Activated T-cell treated with anti-CD3 and anti-CD28 coated beads, Interleukin-2, amount 50 U/mL, for 48 hours (primary cell): ENCODE measurements around the gene ASAP2.

ENCODE experiments used
- DNase-seq, 2 experiments: peaks; one replicate each; pipeline ENCODE4 v3.0.0-alpha.2; 2020

ASAP2 gene

GRCh38 chr2:9232886-9233285 lies 26.3 kb downstream of the ASAP2 start:
- DNase-seq = no peak

DNA sequence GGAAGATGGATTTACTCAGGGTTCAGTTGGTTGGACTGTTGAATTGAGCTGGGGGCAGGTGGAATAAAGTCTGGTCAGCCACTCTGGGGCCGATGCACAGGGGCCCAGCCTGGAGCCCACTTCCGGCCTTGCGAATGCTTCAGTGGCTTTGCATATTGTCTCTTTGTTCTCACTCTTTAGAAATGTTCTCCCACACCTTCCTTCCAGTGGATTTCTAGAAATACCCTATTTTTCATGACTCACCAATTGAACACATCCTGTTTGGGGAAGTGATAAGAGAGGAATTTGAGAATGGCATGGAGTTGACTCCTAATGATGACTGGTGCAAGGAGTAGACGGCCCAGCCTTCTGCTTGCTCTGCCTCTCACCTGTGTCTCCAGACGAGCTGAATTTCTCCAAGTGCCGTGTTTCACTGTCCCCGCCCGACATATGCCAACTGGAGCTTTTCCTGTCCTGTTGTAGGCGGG lies 28.1 kb downstream of the ASAP2 start:
- no peak for DNase-seq

- DNase-seq = no peak
These were observed 28.8 kb downstream of the ASAP2 start for GRCh38 chr2:9235147-9236044.

DNA sequence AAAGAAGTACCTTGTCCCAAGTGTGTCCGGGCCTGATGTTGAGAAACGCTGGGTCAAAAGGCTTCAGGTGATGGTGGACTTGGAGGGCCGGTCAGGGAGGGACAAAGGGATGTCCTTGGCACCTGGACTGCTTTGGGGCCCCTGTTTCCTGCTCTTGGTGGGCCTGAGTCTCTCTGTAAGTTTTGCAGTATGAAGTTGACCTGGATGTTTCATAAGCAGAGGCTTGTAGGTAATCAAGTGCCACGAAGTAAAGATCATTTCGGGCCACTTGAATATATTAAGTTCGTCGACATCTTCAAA lies 29.4 kb downstream of the ASAP2 start:
- DNase-seq = no peak

DNA sequence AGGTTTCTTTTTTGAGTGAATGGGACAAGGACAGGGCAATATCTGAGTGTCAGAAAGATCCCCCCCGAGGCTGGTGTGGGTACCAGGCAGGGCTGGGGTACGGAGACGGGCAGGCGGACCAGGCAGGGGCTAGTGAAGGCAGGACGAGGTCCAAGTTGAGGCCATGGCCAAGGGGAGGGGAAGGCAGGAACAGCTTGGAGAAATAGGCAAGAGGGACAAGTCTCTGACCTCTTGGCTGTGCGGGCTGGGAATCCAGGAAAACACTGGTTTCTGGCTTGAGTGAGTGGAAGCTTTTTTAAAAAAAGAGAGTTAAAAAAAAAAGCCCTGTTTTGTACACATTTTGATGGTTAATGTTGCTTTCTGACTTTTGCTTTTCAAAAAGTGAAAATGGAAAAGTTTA lies 30.3 kb downstream of the ASAP2 start:
- no peak for DNase-seq

GRCh38 chr2:9237831-9238230 lies 31.2 kb downstream of the ASAP2 start:
- DNase-seq = no peak

DNA sequence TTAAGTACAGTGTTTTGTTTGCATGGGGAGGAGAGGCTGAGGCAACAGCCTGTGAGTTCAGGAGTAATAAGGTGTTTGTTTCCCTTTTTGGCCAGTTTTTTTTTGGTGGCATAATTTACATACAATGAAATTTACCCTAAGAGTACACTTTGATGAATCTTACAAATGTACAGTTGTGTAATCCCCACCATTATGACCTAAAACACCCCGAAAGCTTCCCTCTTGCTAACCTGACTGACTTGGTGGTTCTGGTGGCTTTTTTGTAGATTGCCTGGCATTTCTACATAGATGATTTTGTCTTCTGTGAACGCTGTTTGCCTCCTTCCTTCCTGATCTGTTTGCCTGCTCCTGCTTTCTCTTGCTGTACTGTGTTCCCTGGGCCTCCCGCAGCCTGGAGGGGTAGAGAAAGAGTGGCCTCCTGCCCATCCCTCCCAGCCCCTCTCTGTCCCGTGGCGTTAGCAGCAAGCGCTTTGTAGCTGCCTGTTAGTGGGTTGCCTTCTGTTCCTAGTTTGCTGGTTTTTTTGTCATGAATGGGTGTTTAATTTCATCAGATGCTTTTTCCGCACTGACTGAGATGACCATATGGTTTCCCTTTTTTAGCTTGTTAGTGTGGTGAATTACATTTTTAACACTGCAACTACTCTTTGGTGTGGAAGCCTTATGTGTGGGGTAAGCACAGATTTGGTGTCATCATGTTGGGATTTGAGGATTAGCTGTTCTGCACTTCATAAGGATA lies 32.1 kb downstream of the ASAP2 start:
- DNase-seq = no peak

DNA sequence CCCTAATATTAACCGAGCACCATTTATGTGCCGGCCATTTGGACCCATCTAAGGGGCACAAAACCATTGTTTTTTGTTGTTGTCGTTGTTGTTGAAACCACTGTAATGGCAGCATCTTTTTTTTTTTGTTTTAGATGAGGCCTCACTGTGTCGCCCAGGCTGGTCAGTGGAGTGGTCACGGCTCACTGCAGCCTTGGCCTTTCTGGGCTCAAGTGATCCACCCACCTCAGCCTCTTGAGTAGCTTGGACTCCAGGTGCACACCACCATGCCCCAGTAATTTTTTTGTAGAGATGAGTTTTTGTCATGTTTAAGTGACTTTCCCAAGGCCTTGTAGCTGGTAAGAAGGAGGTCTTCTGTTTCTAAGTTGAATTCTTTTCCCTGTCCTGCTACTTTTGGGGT lies 33.0 kb downstream of the ASAP2 start:
- no peak for DNase-seq

- DNase-seq = peak; percentile 25 to 30
These were observed 34.1 kb downstream of the ASAP2 start for GRCh38 chr2:9240745-9241144.

DNA sequence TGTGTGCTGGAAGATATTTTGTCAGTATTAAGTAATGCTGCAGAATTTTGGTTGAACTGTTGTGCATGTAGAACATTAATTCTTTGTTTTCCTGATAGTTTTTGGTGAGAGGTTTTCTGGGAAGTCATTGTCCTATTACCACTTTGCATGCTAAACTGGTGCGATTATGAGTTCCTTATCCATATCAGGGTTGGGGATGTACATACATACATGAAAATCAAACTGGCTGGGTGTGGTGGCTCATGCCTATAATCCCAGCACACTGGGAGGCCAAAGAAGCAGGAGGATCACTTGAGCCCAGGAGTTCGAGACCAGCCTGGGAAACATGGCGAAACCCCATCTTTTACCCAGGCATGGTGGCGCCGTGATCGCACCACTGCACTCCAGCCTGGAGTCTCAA lies 34.6 kb downstream of the ASAP2 start:
- no peak for DNase-seq

DNA sequence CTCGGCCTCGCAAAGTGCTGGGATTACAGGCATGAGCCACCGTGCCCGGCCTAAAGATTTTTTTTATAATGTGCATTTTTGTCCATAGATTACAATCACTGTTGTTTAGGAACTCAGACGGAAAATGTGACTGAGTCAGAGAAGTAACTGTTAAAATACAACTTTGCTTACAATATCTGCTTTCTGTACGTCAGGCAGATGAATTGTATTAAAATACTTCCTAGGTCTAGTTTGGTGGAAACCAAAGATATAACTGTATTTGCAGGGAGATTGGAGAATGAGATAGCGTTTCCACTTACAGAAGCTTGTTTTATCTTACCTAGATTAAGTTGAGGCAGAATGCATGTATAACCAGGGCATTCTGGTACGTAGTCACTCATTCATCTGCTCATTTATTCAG lies 36.7 kb downstream of the ASAP2 start:
- no peak for DNase-seq

DNA sequence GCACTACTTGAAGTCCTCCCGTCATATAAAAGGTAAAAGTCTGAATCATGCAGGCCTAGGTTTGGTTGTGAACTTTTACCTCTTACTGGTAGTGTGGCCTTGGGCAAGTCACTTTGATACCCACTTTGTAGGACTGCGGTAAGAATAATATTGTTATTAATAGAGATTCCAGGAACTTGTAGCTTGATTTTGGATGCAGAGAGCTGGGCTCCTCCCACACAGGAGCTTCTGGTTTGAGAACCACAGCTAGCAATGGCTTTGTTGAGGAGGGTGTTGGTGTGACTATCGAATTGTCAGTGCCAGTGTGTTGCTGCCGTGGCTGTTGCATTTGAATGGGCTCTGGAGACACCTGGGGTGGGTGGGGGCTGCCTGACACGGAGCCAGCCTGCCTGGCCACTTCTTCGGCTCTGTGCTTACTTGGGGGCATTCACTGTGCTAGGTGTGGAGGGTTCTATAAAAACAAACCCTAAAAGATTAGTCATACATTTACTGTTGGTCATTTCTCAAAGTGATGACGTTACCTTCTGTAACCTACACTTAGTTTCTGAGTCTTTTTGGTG lies 38.5 kb downstream of the ASAP2 start:
- peak; percentile 24 to 29 for DNase-seq

- DNase-seq = no peak
These were observed 40.6 kb downstream of the ASAP2 start for GRCh38 chr2:9247177-9247576.

GRCh38 chr2:9247786-9248185 lies 41.2 kb downstream of the ASAP2 start:
- no peak for DNase-seq

- no peak for DNase-seq
These were observed 41.8 kb downstream of the ASAP2 start for GRCh38 chr2:9248363-9248762.

DNA sequence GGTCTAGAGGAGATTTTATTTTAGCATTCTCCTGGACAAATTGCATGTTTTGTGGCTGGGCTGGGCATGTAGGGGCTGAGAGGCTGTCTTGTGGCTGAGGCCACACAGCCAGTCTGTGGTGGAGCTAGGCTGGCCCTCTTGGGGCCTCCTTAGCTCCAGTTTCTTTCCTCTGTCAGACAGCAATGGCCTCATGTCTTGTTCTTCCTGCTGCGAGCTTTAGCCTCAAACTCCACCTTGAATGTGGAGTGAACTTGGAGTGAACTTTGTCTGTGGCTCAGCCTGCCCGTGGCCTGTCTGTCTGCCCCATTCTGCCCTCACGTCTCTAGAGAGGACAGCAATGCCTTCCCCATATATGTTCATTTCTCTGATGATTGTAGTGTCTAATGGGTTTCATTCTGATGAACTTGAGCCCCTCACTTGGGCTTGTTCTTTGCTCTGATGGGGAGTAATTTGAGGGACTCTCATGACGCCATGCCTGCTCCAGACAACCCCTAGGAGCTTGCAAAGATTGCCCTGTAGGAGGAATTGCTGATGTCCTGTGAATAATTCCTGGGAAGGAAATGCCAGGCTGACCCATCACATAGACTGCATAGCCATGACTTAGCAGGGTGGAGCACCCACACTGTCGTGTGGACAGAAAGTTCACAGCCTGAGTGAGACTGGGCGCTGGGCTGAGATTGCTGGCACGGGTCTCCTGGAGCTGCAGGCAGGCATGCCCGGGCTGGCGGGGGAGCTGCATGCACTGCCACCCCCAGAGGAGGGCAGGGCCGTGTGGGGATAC lies 42.6 kb downstream of the ASAP2 start:
- DNase-seq = no peak

- DNase-seq = no peak
These were observed 43.5 kb downstream of the ASAP2 start for GRCh38 chr2:9250091-9250490.

DNA sequence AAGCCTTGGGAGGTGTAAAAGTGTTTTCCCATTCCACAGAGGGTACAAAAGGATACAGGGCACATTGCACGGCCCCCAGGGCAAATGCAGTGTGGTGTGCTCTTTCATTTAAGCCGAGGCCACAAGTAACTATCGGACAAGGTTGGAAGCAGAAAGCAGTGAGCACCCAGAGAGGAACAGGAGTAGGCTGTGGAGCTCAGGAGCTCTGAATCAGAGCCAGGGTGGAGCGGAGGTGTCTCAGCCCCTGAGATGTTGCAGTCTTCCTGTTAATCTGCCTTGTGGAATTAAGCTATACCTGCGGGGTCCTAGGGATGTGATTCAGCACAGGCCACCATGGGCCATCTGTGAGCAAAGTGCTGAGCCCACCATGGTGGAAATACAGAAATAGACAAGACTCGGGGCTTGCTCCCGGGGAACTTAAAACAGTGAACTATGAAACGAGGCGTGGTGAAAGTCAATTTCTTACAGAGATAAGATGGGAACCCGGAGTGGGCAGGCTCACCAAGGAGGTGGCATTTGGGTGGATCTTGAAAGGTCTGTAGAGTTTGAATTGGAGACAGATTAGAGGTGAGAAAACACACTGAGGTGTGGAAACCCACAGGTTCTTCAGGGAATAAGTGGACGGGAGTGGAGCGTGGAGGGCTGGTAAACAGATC lies 44.0 kb downstream of the ASAP2 start:
- DNase-seq = no peak

- DNase-seq = no peak
These were observed 44.8 kb downstream of the ASAP2 start for GRCh38 chr2:9251154-9252001.

DNA sequence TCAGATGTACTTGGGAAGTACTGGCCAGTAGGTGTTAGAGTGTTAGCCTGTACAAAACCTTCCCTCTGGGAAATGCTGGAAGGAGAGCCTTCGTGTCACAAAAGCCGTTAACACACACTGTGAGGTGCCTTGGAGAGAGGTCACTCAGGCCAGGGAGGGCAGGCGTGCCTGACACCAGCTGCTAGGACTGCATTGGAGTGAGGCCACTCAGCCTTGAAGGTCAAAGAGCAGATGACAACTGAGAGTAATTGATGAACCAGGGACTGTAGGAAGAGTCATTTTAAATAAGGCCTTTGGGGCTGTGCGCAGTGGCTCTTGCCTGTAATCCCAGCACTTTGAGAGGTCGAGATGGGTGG lies 45.4 kb downstream of the ASAP2 start:
- no peak for DNase-seq

DNA sequence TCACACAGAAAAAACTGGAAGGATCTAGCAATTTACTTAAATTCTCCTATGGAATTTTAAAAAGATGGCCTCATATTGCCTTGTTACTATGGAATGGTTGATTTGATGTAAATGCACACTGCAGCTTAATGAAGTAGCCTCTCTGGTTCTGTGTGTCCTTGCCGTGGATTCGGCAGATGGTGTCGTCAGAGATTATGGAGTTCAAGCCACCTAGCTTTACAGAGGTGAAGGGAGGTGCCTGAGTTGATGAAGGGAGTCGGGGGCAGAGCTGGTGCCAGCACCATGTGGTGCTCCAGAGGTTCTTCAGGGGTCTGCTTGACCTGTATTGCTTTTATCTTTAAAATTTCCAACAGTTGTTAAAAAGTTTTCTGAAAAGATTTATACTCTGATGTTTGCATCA lies 48.8 kb downstream of the ASAP2 start:
- DNase-seq = no peak

DNA sequence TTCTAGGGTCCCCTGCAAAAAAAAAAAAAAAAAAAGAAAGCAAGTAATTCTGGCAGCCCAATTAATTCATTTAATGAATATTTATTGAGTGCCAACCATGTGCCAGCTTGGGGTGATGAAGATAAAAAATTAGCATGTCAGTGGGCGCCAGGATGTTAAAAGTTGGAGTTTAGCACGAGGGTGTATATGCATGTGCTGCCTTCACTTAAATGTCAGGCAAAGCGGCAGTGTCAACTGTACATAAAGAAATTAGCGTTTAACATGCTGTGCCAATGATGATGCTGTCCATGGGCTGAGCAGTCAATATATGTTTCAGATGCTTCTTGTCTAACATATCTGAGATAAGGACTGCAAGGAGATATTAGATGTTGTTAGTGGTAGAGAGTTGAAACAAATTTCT lies 49.5 kb downstream of the ASAP2 start:
- no peak for DNase-seq
